ENCODE data around the gene SP140.
A peak's percentile ranks its signal among the peaks of the same experiment; 100 is the strongest.

Gene SP140

DNA sequence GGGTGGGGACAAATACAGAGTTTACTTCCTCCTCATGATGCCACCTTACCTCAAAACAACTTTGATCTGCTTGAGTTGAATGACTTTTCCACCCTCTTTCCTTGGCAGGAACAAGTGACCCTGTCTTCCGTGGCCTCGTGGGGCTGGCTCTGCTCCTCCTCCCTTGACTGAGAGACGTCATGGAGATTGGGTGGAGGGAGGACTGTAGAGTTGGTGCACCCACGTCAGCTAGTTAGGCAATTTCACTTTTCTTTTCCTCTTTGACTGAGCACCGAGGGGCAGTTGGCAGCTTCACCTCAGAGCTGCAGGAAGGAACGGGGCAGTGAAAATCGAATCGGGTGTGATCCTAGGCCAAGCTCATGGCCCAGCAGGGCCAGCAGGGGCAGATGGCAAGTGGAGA is at the start of gene SP140:
Gene SP140, plus strand, starts transcription at position 251 of the 400 bp plus-strand sequence. Its CDS starts 109 bp downstream, at position 360.
- Histone ChIP-seq H3K9ac (ENCODE audit: low read length) (no peak within 1 kb of the TSS), H3K4me1 (ENCODE audit: insufficient read depth, low read length) (peaks cover under 1% of the 10 kb centered on the region), H3K27ac (ENCODE audit: low read depth, low read length) (no peak within 1 kb of the TSS), H3K4me3 (ENCODE audit: low read depth in 1 of 2, low read length in 2 of 2) (peak within 1 kb of the TSS in 1 of 2 donors; percentile 20), H3K27me3 (ENCODE audit: control insufficient read depth in 1 of 2, insufficient read depth in 2 of 2, low read length in 2 of 2) (no peaks in the 10 kb centered on the region), H3K36me3 (ENCODE audit: insufficient read depth, low read length) (no peaks in the 10 kb centered on the region), H3K9me3 (ENCODE audit: low read length) (no peaks in the 10 kb centered on the region)

GRCh38 chr2:230176996-230177395 is 48.5 kb upstream of the SP140 start:
- Histone ChIP-seq H3K36me3 (ENCODE audit: insufficient read depth, low read length) (peaks cover 53% of the 10 kb centered on the region), H3K4me3 (ENCODE audit: low read depth in 1 of 2, low read length in 2 of 2) (no peak overlapping the region), H3K9me3 (ENCODE audit: low read length) (no peaks in the 10 kb centered on the region), H3K27ac (ENCODE audit: low read depth, low read length) (no peak overlapping the region), H3K27me3 (ENCODE audit: control insufficient read depth in 1 of 2, insufficient read depth in 2 of 2, low read length in 2 of 2) (no peaks in the 10 kb centered on the region), H3K4me1 (ENCODE audit: insufficient read depth, low read length) (no peaks in the 10 kb centered on the region), H3K9ac (ENCODE audit: low read length) (no peak overlapping the region)

GRCh38 chr2:230178546-230179485 is 46.7 kb upstream of the SP140 start:
- peaks cover 58% of the 10 kb centered on the region for H3K36me3 ChIP-seq (ENCODE audit: insufficient read depth, low read length)
- no peak overlapping the region for H3K9ac ChIP-seq (ENCODE audit: low read length)
- H3K9me3 ChIP-seq (ENCODE audit: low read length), result no peaks in the 10 kb centered on the region
- H3K4me3 ChIP-seq (ENCODE audit: low read depth in 1 of 2, low read length in 2 of 2), result no peak overlapping the region
- no peaks in the 10 kb centered on the region for H3K4me1 ChIP-seq (ENCODE audit: insufficient read depth, low read length)
- H3K27ac ChIP-seq (ENCODE audit: low read depth, low read length), result no peak overlapping the region
- H3K27me3 ChIP-seq (ENCODE audit: control insufficient read depth in 1 of 2, insufficient read depth in 2 of 2, low read length in 2 of 2), result no peaks in the 10 kb centered on the region

DNA sequence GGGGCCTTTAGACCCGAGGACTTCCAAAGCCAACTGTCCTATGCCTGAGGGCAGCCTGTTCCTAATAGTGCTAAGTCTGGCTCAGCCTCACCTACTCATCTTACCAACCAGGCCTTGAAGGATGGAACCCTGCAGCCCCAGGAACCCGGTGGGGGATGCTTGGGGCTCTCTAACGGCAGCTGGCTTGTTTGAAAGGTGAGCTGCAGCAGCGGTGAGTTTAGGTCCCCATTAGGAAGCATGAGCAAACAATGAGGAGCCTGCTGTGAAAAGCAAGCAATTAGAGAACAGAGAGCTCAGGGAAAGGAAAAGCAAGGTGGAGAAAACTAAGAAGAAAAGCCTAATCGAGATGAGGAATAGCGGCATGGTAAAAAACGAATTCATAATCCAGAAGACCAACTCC is 45.6 kb upstream of the SP140 start:
- H3K27me3 ChIP-seq (ENCODE audit: control insufficient read depth in 1 of 2, insufficient read depth in 2 of 2, low read length in 2 of 2), result no peaks in the 10 kb centered on the region
- H3K9ac ChIP-seq (ENCODE audit: low read length), result no peak overlapping the region
- peaks cover 58% of the 10 kb centered on the region for H3K36me3 ChIP-seq (ENCODE audit: insufficient read depth, low read length)
- H3K4me3 ChIP-seq (ENCODE audit: low read depth in 1 of 2, low read length in 2 of 2), result no peak overlapping the region
- H3K4me1 ChIP-seq (ENCODE audit: insufficient read depth, low read length), result no peaks in the 10 kb centered on the region
- H3K27ac ChIP-seq (ENCODE audit: low read depth, low read length), result no peak overlapping the region
- no peaks in the 10 kb centered on the region for H3K9me3 ChIP-seq (ENCODE audit: low read length)

DNA sequence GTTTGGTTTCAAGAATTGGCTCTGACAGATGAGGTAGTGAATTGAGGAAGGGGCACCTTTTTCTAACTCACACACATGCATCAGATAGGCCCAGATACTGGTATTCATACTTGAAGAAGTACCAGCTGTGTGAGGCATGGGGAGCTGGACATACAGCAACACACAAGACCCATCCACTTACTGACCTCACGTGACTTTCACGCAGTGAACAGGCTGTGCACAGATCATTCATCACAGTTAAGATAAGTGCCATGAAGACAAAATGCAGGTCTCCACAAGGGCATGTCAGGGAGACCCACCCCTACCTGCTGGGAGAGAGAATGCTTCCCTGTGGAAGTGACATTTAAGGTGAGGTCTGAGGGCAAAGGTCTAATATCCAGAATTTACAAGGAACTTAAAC is 44.3 kb upstream of the SP140 start:
- Histone ChIP-seq H3K9ac (ENCODE audit: low read length) (no peak overlapping the region), H3K4me3 (ENCODE audit: low read depth in 1 of 2, low read length in 2 of 2) (no peak overlapping the region), H3K27me3 (ENCODE audit: control insufficient read depth in 1 of 2, insufficient read depth in 2 of 2, low read length in 2 of 2) (no peaks in the 10 kb centered on the region), H3K9me3 (ENCODE audit: low read length) (no peaks in the 10 kb centered on the region), H3K27ac (ENCODE audit: low read depth, low read length) (no peak overlapping the region), H3K4me1 (ENCODE audit: insufficient read depth, low read length) (no peaks in the 10 kb centered on the region), H3K36me3 (ENCODE audit: insufficient read depth, low read length) (peaks cover 52% of the 10 kb centered on the region)

- H3K36me3 ChIP-seq (ENCODE audit: insufficient read depth, low read length), result peaks cover 21% of the 10 kb centered on the region
- no peaks in the 10 kb centered on the region for H3K9me3 ChIP-seq (ENCODE audit: low read length)
- no peaks in the 10 kb centered on the region for H3K27me3 ChIP-seq (ENCODE audit: control insufficient read depth in 1 of 2, insufficient read depth in 2 of 2, low read length in 2 of 2)
- H3K4me1 ChIP-seq (ENCODE audit: insufficient read depth, low read length), result no peaks in the 10 kb centered on the region
- no peak overlapping the region for H3K27ac ChIP-seq (ENCODE audit: low read depth, low read length)
- H3K9ac ChIP-seq (ENCODE audit: low read length), result no peak overlapping the region
- H3K4me3 ChIP-seq (ENCODE audit: low read depth in 1 of 2, low read length in 2 of 2), result no peak overlapping the region
These were observed 40.6 kb upstream of the SP140 start for GRCh38 chr2:230184727-230185578.

DNA sequence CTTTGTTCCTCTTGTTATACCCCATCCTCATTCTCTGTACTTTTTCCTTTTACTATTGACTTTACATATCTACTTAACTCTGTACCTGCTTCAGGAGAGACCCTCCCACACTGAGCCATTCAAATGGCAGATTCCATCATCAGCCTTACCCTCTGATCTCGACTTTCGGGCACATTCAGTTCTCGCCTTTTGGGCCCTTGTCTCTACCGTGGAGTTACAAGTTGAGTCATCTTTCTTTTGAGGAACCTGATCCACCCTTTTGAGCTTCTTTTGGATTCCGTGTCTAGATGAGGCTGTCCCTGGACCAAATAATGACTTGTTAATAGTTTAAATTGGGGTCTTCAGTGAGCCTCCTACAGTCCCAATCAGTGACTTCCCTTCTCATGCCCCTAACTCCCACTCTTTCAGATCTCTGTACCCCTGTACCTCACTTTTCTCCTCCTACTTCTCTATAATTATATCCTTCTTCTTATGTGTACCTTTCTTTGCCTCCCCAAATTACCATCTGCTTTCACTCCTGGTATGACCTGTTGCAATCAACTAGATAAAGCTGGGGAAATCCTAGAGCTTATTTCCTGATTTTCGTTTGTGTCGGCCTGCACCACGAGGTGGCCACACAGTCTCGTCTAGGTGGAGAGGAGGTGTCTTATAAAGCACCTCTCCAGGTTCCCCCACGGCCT is 23.0 kb upstream of the SP140 start:
- Histone ChIP-seq H3K27ac (ENCODE audit: low read depth, low read length) (no peak overlapping the region), H3K4me3 (ENCODE audit: low read depth in 1 of 2, low read length in 2 of 2) (no peak overlapping the region), H3K36me3 (ENCODE audit: insufficient read depth, low read length) (peaks cover 53% of the 10 kb centered on the region), H3K9ac (ENCODE audit: low read length) (no peak overlapping the region), H3K4me1 (ENCODE audit: insufficient read depth, low read length) (no peaks in the 10 kb centered on the region), H3K27me3 (ENCODE audit: control insufficient read depth in 1 of 2, insufficient read depth in 2 of 2, low read length in 2 of 2) (no peaks in the 10 kb centered on the region), H3K9me3 (ENCODE audit: low read length) (no peaks in the 10 kb centered on the region)

GRCh38 chr2:230203110-230203676 is 22.3 kb upstream of the SP140 start:
- peaks cover 52% of the 10 kb centered on the region for H3K36me3 ChIP-seq (ENCODE audit: insufficient read depth, low read length)

GRCh38 chr2:230205034-230205433 is 20.5 kb upstream of the SP140 start:
- Histone ChIP-seq H3K4me3 (ENCODE audit: low read depth in 1 of 2, low read length in 2 of 2) (no peak overlapping the region), H3K4me1 (ENCODE audit: insufficient read depth, low read length) (no peaks in the 10 kb centered on the region), H3K9me3 (ENCODE audit: low read length) (no peaks in the 10 kb centered on the region), H3K36me3 (ENCODE audit: insufficient read depth, low read length) (peaks cover 62% of the 10 kb centered on the region), H3K9ac (ENCODE audit: low read length) (no peak overlapping the region), H3K27me3 (ENCODE audit: control insufficient read depth in 1 of 2, insufficient read depth in 2 of 2, low read length in 2 of 2) (no peaks in the 10 kb centered on the region), H3K27ac (ENCODE audit: low read depth, low read length) (no peak overlapping the region)

More at GRCh38 chr2:230203110-230203676, 22.3 kb upstream of the SP140 start:
- H3K9me3 ChIP-seq (ENCODE audit: low read length), result no peaks in the 10 kb centered on the region
- no peak overlapping the region for H3K4me3 ChIP-seq (ENCODE audit: low read depth in 1 of 2, low read length in 2 of 2)
- no peaks in the 10 kb centered on the region for H3K4me1 ChIP-seq (ENCODE audit: insufficient read depth, low read length)
- H3K27ac ChIP-seq (ENCODE audit: low read depth, low read length), result no peak overlapping the region
- no peak overlapping the region for H3K9ac ChIP-seq (ENCODE audit: low read length)
- H3K27me3 ChIP-seq (ENCODE audit: control insufficient read depth in 1 of 2, insufficient read depth in 2 of 2, low read length in 2 of 2), result no peaks in the 10 kb centered on the region

GRCh38 chr2:230205721-230206120 is 19.8 kb upstream of the SP140 start:
- H3K9me3 ChIP-seq (ENCODE audit: low read length), result no peaks in the 10 kb centered on the region
- peaks cover 63% of the 10 kb centered on the region for H3K36me3 ChIP-seq (ENCODE audit: insufficient read depth, low read length)
- no peaks in the 10 kb centered on the region for H3K27me3 ChIP-seq (ENCODE audit: control insufficient read depth in 1 of 2, insufficient read depth in 2 of 2, low read length in 2 of 2)
- no peaks in the 10 kb centered on the region for H3K4me1 ChIP-seq (ENCODE audit: insufficient read depth, low read length)
- no peak overlapping the region for H3K4me3 ChIP-seq (ENCODE audit: low read depth in 1 of 2, low read length in 2 of 2)
- H3K27ac ChIP-seq (ENCODE audit: low read depth, low read length), result no peak overlapping the region
- H3K9ac ChIP-seq (ENCODE audit: low read length), result no peak overlapping the region

DNA sequence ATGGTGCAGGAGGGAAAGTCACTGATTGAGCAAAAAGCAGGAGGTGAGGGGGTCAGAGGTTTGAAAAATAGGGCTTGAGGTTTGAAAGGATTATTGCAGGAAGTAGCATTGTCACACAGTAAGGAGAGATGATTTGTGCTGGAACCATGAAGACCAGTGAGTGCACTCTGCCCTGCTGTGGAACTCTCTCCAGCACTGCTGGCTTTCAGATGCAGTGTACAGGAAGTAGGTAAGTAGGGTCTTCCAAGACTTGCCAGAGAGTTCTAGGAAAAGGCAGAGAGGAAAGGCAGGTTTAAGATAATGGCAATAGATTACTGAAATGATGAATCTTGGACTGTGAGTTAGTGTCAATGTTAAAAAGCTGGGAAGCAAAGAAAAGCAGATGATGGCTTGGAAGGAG is 17.0 kb upstream of the SP140 start:
- Histone ChIP-seq H3K36me3 (ENCODE audit: insufficient read depth, low read length) (peaks cover 72% of the 10 kb centered on the region), H3K9ac (ENCODE audit: low read length) (no peak overlapping the region), H3K4me1 (ENCODE audit: insufficient read depth, low read length) (no peaks in the 10 kb centered on the region), H3K27ac (ENCODE audit: low read depth, low read length) (no peak overlapping the region), H3K9me3 (ENCODE audit: low read length) (no peaks in the 10 kb centered on the region), H3K4me3 (ENCODE audit: low read depth in 1 of 2, low read length in 2 of 2) (no peak overlapping the region), H3K27me3 (ENCODE audit: control insufficient read depth in 1 of 2, insufficient read depth in 2 of 2, low read length in 2 of 2) (no peaks in the 10 kb centered on the region)

Data from muscle layer of colon (tissue), 2 donors.